HCT116 (cell line): ENCODE measurements around the gene HELLS. TPM values are rescaled to one million over a fixed set of nuclear protein-coding genes. Genes with fewer than 3 reads are reported as not detected.

ENCODE experiments used
- ATAC-seq: fragments of 200-7000 bp; cut with Tn5 transposase; 2 replicates; pipeline ENCODE4 v1.9.1; 2020; ENCODE audit warnings: mild to moderate bottlenecking, moderate library complexity
- BruUV-seq: library from RNA; stranded (reverse); fragments of 400-500 nt; replicated peaks from 2 replicates; lab custom pipeline; 2021; lab: Mats Ljungman, UMichigan
- CTCF ChIA-PET: fragments of 300-600 bp; sonication (Branson Sonifier 250); formaldehyde crosslinking; loops from one replicate; lab custom pipeline; 2021; ENCODE audit warnings: antibody characterized with exemption; lab: Charles Lee
- POLR2A ChIA-PET: fragments of 300-600, 350-600 bp; sonication (Branson Sonifier 250); formaldehyde crosslinking; loops from one replicate; lab custom pipeline; 2021; ENCODE audit warnings: antibody characterized with exemption; lab: Charles Lee
- RAD21 ChIA-PET, 2 experiments: fragments of 300-600 bp; sonication (Branson Sonifier 250); formaldehyde crosslinking; loops; one replicate each; lab custom pipeline; 2023; ENCODE audit warnings: low total read pairs in 2 of 2; ENCODE audit not compliant: uncharacterized antibody in 2 of 2, unreplicated experiment in 2 of 2, low non-redundant PET in 1 of 2; lab: Charles Lee
- DNase-seq: peaks from one replicate; pipeline ENCODE4 v3.0.0-alpha.2; 2010; ENCODE audit warnings: low read depth, low spot score
- H2AFZ ChIP-seq: fragments of 200-600 bp; shearing (Covaris generic), sonication (generic); 2 replicates; pipeline ENCODE4 v1.6.1; 2017; ENCODE audit warnings: low read depth, mixed run types, mixed read lengths, antibody characterized with exemption, low read length; ENCODE audit not compliant: poor library complexity, severe bottlenecking
- H3K27ac ChIP-seq: 2 replicates; pipeline ENCODE4 v1.5.1; 2012; ENCODE audit warnings: low read depth, low read length
- H3K27me3 ChIP-seq: fragments of 200-600 bp; sonication (generic); 2 replicates; pipeline ENCODE4 v1.6.1; 2016; ENCODE audit warnings: mixed run types, low read length, mixed read lengths; ENCODE audit not compliant: insufficient read depth
- H3K36me3 ChIP-seq, 2 experiments: fragments of 200-500 bp in 1 of 2; fragments of 200-600 bp in 1 of 2; sonication (Bioruptor generic) in 1 of 2; sonication (generic) in 1 of 2; 2 replicates each; pipeline versions ENCODE4 v1.5.1 to v1.6.1; 2014 to 2016; ENCODE audit warnings: low read length in 2 of 2, inconsistent platforms in 1 of 2, mixed read lengths in 1 of 2, mixed run types in 1 of 2; ENCODE audit not compliant: insufficient read depth in 2 of 2, control insufficient read depth in 1 of 2
- H3K4me1 ChIP-seq, 2 experiments: fragments of 200-600 bp in 1 of 2; sonication (generic) in 1 of 2; 2 replicates each; pipeline versions ENCODE4 v1.5.1 to v1.6.1; 2012 to 2017; ENCODE audit warnings: low read length in 2 of 2, inconsistent platforms in 1 of 2, mild to moderate bottlenecking in 1 of 2, mixed read lengths in 1 of 2, mixed run types in 1 of 2, moderate library complexity in 1 of 2; ENCODE audit not compliant: insufficient read depth in 2 of 2, control insufficient read depth in 1 of 2
- H3K4me2 ChIP-seq: fragments of 200-600 bp; sonication (generic); 2 replicates; pipeline ENCODE4 v1.6.1; 2017; ENCODE audit warnings: mixed run types, low read length, mixed read lengths
- H3K4me3 ChIP-seq, 2 experiments: fragments of 200-600 bp in 1 of 2; sonication (generic) in 1 of 2; replicated peaks in 1 of 2; 2 replicates each; pipeline ENCODE4 v1.5.1; 2011 to 2016; ENCODE audit warnings: low read length in 2 of 2, control low read depth in 1 of 2, low read depth in 1 of 2, mild to moderate bottlenecking in 1 of 2, mixed read lengths in 1 of 2, mixed run types in 1 of 2
- H3K79me2 ChIP-seq: fragments of 200-600 bp; sonication (generic); 2 replicates; pipeline ENCODE4 v1.6.1; 2017; ENCODE audit warnings: mild to moderate bottlenecking, mixed run types, low read length, moderate library complexity, mixed read lengths; ENCODE audit not compliant: insufficient read depth
- H3K9ac ChIP-seq: fragments of 200-600 bp; sonication (generic); 2 replicates; pipeline ENCODE4 v1.6.1; 2016; ENCODE audit warnings: low read length, mixed read lengths
- H3K9me2 ChIP-seq: fragments of 200-600 bp; sonication (generic), shearing (Covaris generic); 2 replicates; pipeline ENCODE4 v1.6.1; 2017; ENCODE audit warnings: mixed run types, mild to moderate bottlenecking, moderate library complexity; ENCODE audit not compliant: insufficient read depth
- H3K9me3 ChIP-seq, 2 experiments: fragments of 200-500 bp in 1 of 2; fragments of 200-600 bp in 1 of 2; sonication (Bioruptor generic) in 1 of 2; sonication (generic) in 1 of 2; 2 replicates each; pipeline ENCODE4 v1.6.1; 2014 to 2017; ENCODE audit warnings: low read length in 2 of 2, mixed read lengths in 2 of 2, inconsistent platforms in 1 of 2, low read depth in 1 of 2, mild to moderate bottlenecking in 1 of 2, mixed run types in 1 of 2, moderate library complexity in 1 of 2; ENCODE audit not compliant: control insufficient read depth in 1 of 2, insufficient read depth in 1 of 2
- H4K20me1 ChIP-seq: fragments of 200-600 bp; sonication (generic), shearing (Covaris generic); 2 replicates; pipeline ENCODE4 v1.6.1; 2017; ENCODE audit warnings: mixed run types, mild to moderate bottlenecking, moderate library complexity; ENCODE audit not compliant: insufficient read depth
- ATF3 ChIP-seq: IDR thresholded peaks from 2 replicates; pipeline ENCODE4 v1.6.1; 2012
- CTCF ChIP-seq, 3 experiments: fragments of 200-600 bp in 1 of 3; sonication (generic) in 1 of 3; IDR thresholded peaks in 2 of 3; conservative IDR thresholded peaks in 1 of 3; 2 replicates each; pipeline ENCODE4 v1.5.1; 2012 to 2017; ENCODE audit warnings: low read depth in 2 of 3, low read length in 2 of 3, antibody characterized with exemption in 1 of 3, borderline replicate concordance in 1 of 3, control low read depth in 1 of 3, mild to moderate bottlenecking in 1 of 3, mixed read lengths in 1 of 3, mixed run types in 1 of 3, moderate library complexity in 1 of 3; ENCODE audit not compliant: insufficient read depth in 1 of 3
- EZH2phosphoT487 ChIP-seq: fragments of 200-600 bp; IDR thresholded peaks from 2 replicates; pipeline ENCODE4 v1.6.1; 2018; ENCODE audit warnings: antibody characterized with exemption, borderline replicate concordance
- FOSL1 ChIP-seq: IDR thresholded peaks from 2 replicates; pipeline ENCODE4 v1.6.1; 2012; ENCODE audit warnings: low read depth
- JUND ChIP-seq: IDR thresholded peaks from 2 replicates; pipeline ENCODE4 v1.6.1; 2012
- POLR2AphosphoS5 ChIP-seq: IDR thresholded peaks from 2 replicates; pipeline ENCODE4 v1.6.1; 2011; ENCODE audit warnings: mild to moderate bottlenecking, low read depth, low read length, moderate library complexity
- RAD21 ChIP-seq: IDR thresholded peaks from 2 replicates; pipeline ENCODE4 v1.6.1; 2012; ENCODE audit warnings: low read depth, mild to moderate bottlenecking
- SP1 ChIP-seq: IDR thresholded peaks from 2 replicates; pipeline ENCODE4 v1.6.1; 2012; ENCODE audit warnings: low read depth
- SRF ChIP-seq: IDR thresholded peaks from 2 replicates; pipeline ENCODE4 v1.6.1; 2012; ENCODE audit warnings: low read depth
- ZFX ChIP-seq: fragments of 450-650 bp; IDR thresholded peaks from 2 replicates; pipeline ENCODE4 v1.6.1; 2017
- ZNF274 ChIP-seq: fragments of 200-500 bp; sonication (Bioruptor generic); IDR thresholded peaks from 2 replicates; pipeline ENCODE4 v1.6.1; 2014; ENCODE audit warnings: mild to moderate bottlenecking, low read depth, low read length, inconsistent platforms
- intact Hi-C: fragments of 100-400 bp; cut with micrococcal nuclease; formaldehyde crosslinking; loops from 2 replicates; pipeline ENCODE4 v1.10.0; 2022
- total RNA-seq: library from RNA; stranded (reverse); gene quantifications from one replicate; pipeline ENCODE4 v1.2.1, GENCODE V29; 2021; ENCODE audit not compliant: unreplicated experiment

Gene HELLS
- total RNA-seq, 1 experiment from 2014 or later: 134 TPM

GRCh38 chr10:94500063-94500462 lies 45.5 kb upstream of the HELLS start:
- H3K4me2 ChIP-seq: no peak overlapping the region
- no peaks in the 10 kb centered on the region for H3K9me2 ChIP-seq
- H4K20me1 ChIP-seq: no peaks in the 10 kb centered on the region
- no TSS peak for BruUV-seq
- no peaks in the 10 kb centered on the region for H3K79me2 ChIP-seq
- ChIA-PET RAD21 (no interaction called here), CTCF (interaction anchor here (1.3 kb wide), 1 partner anchor 11 kb away, joined by 10 read pairs; no protein-coding TSS in a partner anchor), POLR2A (no interaction called here)
- no peaks in the 10 kb centered on the region for H3K4me1 ChIP-seq
- H3K9ac ChIP-seq: no peak overlapping the region
- ATAC-seq (peak; percentile 57; the same call in 1 of the 2 replicates), DNase-seq (no peak)
- no peaks in the 10 kb centered on the region for H3K27me3 ChIP-seq
- TF ChIP-seq ATF3: no peak
- peak; percentile 8 to 74 (median 69); a peak in 4 of 6 replicates for TF ChIP-seq CTCF (IDR thresholded peaks at IDR 0.05 in 2 of 3, conservative IDR thresholded peaks at IDR 0.05 in 1 of 3; ENCODE audit: borderline replicate concordance in 1 of 3, insufficient read depth in 1 of 3, low read depth in 2 of 3, low read length in 2 of 3)
- no peak for TF ChIP-seq ZFX
- peak; percentile 46 for TF ChIP-seq RAD21
- TF ChIP-seq FOSL1: no peak
- no peak for TF ChIP-seq SRF
- no peak for TF ChIP-seq JUND
- TF ChIP-seq ZNF274: no peak
- no peak for TF ChIP-seq POLR2AphosphoS5
- TF ChIP-seq SP1: no peak
- no peak for TF ChIP-seq EZH2phosphoT487
- TF ChIP-seq, all 23 proteins: peak for 2
- Histone ChIP-seq H2AFZ (no peak overlapping the region), H3K36me3 (no peaks in the 10 kb centered on the region), H3K9me3 (no peaks in the 10 kb centered on the region), H3K4me3 (no peak overlapping the region), H3K27ac (no peak overlapping the region)
- intact Hi-C loops: no loop called here
